ENCODE results near the gene SPATA46. TPM values are rescaled to one million over a fixed set of nuclear protein-coding genes. Genes with fewer than 3 reads are reported as not detected.

The SPATA46 gene
- total and polyA plus RNA-seq, 2 experiments from 2014 or later = not detected

DNA sequence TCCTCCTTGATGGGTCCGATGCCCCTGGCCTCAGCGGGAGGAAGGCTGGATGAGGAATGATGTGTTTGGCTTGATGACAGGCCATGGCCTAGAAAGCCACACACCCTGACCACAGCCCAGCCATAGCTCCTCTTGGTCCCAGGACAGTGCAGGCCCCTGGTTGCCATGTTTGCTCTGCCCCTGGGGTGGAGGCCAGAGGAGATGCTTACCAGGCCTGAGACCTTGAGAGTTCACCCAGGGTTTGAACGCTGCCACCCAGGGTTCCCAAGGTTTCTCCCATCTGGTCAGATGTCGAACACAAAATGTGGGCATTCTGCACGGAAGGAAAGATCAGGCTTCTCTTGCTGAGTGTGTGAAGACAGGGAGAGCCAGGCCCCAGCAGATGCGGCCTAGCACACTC, 7.5 kb upstream of the SPATA46 start (continued):
- TF ChIP-seq ZNF462 (CRISPR knock-in tag; IDR thresholded peaks at IDR 0.05) (no peak), EZH2phosphoT487 (IDR thresholded peaks at IDR 0.05; ENCODE audit: unreplicated experiment) (no peak), REST (IDR thresholded peaks at IDR 0.05; ENCODE audit: unreplicated experiment) (no peak)

DNA sequence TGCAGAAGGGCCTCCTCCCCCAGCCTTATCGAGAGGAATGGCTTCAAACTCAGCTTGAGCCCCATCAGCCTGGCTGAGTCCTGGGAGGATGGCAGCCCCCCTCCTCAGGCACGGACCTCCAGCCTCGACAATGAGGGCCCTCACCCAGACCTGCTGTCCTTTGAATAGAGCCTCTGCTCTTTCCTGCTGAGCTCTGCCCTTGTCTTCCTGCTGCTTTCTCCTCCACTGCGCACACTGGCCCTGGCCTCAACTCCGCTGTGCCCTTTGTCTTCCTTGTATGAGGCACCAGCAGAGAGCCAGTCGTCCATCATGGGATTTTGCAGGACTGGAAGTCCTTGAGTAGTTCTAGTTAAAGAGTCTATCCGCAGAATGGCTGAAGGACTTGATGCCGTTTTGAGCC, 6.9 kb upstream of the SPATA46 start:
- Mint-ChIP-seq H3K27me3 (ENCODE audit: insufficient read depth, low read depth, poor library complexity) (peaks cover 25% of the 10 kb centered on the region), H3K36me3 (ENCODE audit: low read depth) (peaks cover 26% of the 10 kb centered on the region), H3K27ac (no peak overlapping the region; the same call in 1 of the 2 replicates), H3K4me3 (no peak overlapping the region), H3K4me1 (peaks cover 12% of the 10 kb centered on the region), H3K9me3 (no peaks in the 10 kb centered on the region)
- no peaks in the 10 kb centered on the region for H3K36me3 ChIP-seq (ENCODE audit: insufficient read depth)
- no peaks in the 10 kb centered on the region for H3K79me2 ChIP-seq (replicated peaks; ENCODE audit: insufficient read depth)
- no peaks in the 10 kb centered on the region for H3F3A ChIP-seq (replicated peaks; ENCODE audit: low read depth)
- no peak overlapping the region for H3K4me2 ChIP-seq
- ATAC-seq = no peak
- no peak overlapping the region for H3K27ac ChIP-seq (ENCODE audit: low read depth)
- H3K4me3 ChIP-seq = no peak overlapping the region
- no peak overlapping the region for H2AFZ ChIP-seq
- H3K27me3 ChIP-seq (ENCODE audit: insufficient read depth) = no peaks in the 10 kb centered on the region
- no peaks in the 10 kb centered on the region for H4K20me1 ChIP-seq (replicated peaks; ENCODE audit: insufficient read depth)
- H3K9me2 ChIP-seq (ENCODE audit: insufficient read depth) = no peaks in the 10 kb centered on the region
- no peak for DNase-seq (ENCODE audit: low spot score)
- no peaks in the 10 kb centered on the region for H3K4me1 ChIP-seq (ENCODE audit: insufficient read depth)
- TF ChIP-seq JUNB (IDR thresholded peaks at IDR 0.05; ENCODE audit: unreplicated experiment) = no peak
- no peak for TF ChIP-seq POLR2AphosphoS5 (IDR thresholded peaks at IDR 0.05; ENCODE audit: low read depth)
- TF ChIP-seq CTCF (conservative IDR thresholded peaks at IDR 0.05; ENCODE audit: low read depth in 2 of 2) = no peak
- TF ChIP-seq, protein P1, sequence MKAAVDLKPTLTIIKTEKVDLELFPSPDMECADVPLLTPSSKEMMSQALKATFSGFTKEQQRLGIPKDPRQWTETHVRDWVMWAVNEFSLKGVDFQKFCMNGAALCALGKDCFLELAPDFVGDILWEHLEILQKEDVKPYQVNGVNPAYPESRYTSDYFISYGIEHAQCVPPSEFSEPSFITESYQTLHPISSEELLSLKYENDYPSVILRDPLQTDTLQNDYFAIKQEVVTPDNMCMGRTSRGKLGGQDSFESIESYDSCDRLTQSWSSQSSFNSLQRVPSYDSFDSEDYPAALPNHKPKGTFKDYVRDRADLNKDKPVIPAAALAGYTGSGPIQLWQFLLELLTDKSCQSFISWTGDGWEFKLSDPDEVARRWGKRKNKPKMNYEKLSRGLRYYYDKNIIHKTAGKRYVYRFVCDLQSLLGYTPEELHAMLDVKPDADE (IDR thresholded peaks at IDR 0.05) = no peak
- TF ChIP-seq CREB1 (CRISPR knock-in tag; IDR thresholded peaks at IDR 0.05; ENCODE audit: low read depth) = no peak
- no peak for TF ChIP-seq EZH2 (IDR thresholded peaks at IDR 0.05; ENCODE audit: low read depth, unreplicated experiment)
- TF ChIP-seq NANOG (IDR thresholded peaks at IDR 0.05; ENCODE audit: borderline replicate concordance) = no peak
- TF ChIP-seq ZNF331 (CRISPR knock-in tag; IDR thresholded peaks at IDR 0.05; ENCODE audit: low read depth) = no peak
- TF ChIP-seq ZNF114 (CRISPR knock-in tag; IDR thresholded peaks at IDR 0.05) = no peak
- TF ChIP-seq STAT1 (IDR thresholded peaks at IDR 0.05; ENCODE audit: unreplicated experiment) = no peak
